ENCODE measurements around the gene CSN3.

The CSN3 gene

GRCh38 chr4:70297576-70297975, 55.2 kb downstream of the CSN3 start:
- DNase-seq: no peak

GRCh38 chr4:70298051-70298450, 55.7 kb downstream of the CSN3 start:
- no peak for DNase-seq

GRCh38 chr4:70299643-70300042, 57.2 kb downstream of the CSN3 start:
- no peak for DNase-seq

GRCh38 chr4:70300215-70300614, 57.8 kb downstream of the CSN3 start:
- DNase-seq: no peak

All from SHP77 treated with DMSO at 0.1 percent for 48 hours (cell line).